Hematopoietic multipotent progenitor cell treated with erythropoietin and hydrocortisone succinate and interleukin-3 and kit ligand, for 8 days (in vitro differentiated cells): Measurements from ENCODE around the gene HNRNPD.
"Not testable (repeated sequence)": the region's sequence is repeated elsewhere in the genome, so short reads cannot be mapped to it uniquely, and the experiment has no call there.

ENCODE experiments used
- DNase-seq: peaks from one replicate; pipeline ENCODE4 v3.0.0-alpha.2; 2015

Gene HNRNPD

GRCh38 chr4:82372517-82373485 lies 990 bp downstream of the HNRNPD start:
- DNase-seq: peak; percentile 90

GRCh38 chr4:82371497-82371896 lies 2.3 kb downstream of the HNRNPD start:
- peak; percentile 36 for DNase-seq

GRCh38 chr4:82367438-82368097 lies 6.2 kb downstream of the HNRNPD start:
- peak; percentile 52 for DNase-seq

- not testable (repeated sequence) for DNase-seq
Observed at GRCh38 chr4:82366431-82366830, 7.4 kb downstream of the HNRNPD start.

GRCh38 chr4:82363896-82364487 lies 9.8 kb downstream of the HNRNPD start:
- DNase-seq: no peak

- no peak for DNase-seq
Observed at GRCh38 chr4:82362565-82362964, 11.2 kb downstream of the HNRNPD start.

GRCh38 chr4:82360298-82361177 lies 13.3 kb downstream of the HNRNPD start:
- DNase-seq: peak; percentile 61

- DNase-seq: no peak
Observed at GRCh38 chr4:82358847-82359246, 14.9 kb downstream of the HNRNPD start.

GRCh38 chr4:82357640-82358039 lies 16.2 kb downstream of the HNRNPD start:
- no peak for DNase-seq

- no peak for DNase-seq
Observed at GRCh38 chr4:82354788-82355187, 19.0 kb downstream of the HNRNPD start.

- DNase-seq: no peak
Observed at GRCh38 chr4:82352825-82353366, 20.9 kb downstream of the HNRNPD start.

GRCh38 chr4:82352118-82352824 lies 21.5 kb downstream of the HNRNPD start:
- DNase-seq: no peak

- no peak for DNase-seq
Observed at GRCh38 chr4:82346126-82346525, 27.7 kb downstream of the HNRNPD start.

- no peak for DNase-seq
Observed at GRCh38 chr4:82335043-82335442, 38.7 kb downstream of the HNRNPD start.

GRCh38 chr4:82333641-82334040 lies 40.1 kb downstream of the HNRNPD start:
- DNase-seq: not testable (repeated sequence)

GRCh38 chr4:82331814-82332213 lies 42.0 kb downstream of the HNRNPD start:
- no peak for DNase-seq

GRCh38 chr4:82320351-82320750 lies 53.4 kb downstream of the HNRNPD start:
- no peak for DNase-seq

GRCh38 chr4:82303063-82303462 lies 70.7 kb downstream of the HNRNPD start:
- not testable (repeated sequence) for DNase-seq
